GM06990 (cell line): ENCODE results near the gene TIGD1.

ENCODE experiments used
- DNase-seq: peaks from one replicate; pipeline ENCODE4 v3.0.0-alpha.2; 2011; ENCODE audit not compliant: insufficient read length; ENCODE audit errors: extremely low read depth
- H3K27me3 ChIP-seq: replicated peaks from 2 replicates; pipeline ENCODE4 v1.6.0; 2011; ENCODE audit warnings: low read length; ENCODE audit not compliant: control insufficient read depth, insufficient read depth
- H3K36me3 ChIP-seq: 2 replicates; pipeline ENCODE4 v1.5.1; 2011; ENCODE audit warnings: low read length; ENCODE audit not compliant: control insufficient read depth, insufficient read depth
- H3K4me3 ChIP-seq: replicated peaks from 2 replicates; pipeline ENCODE4 v1.5.1; 2011; ENCODE audit warnings: low read depth, mild to moderate bottlenecking, control low read depth, low read length
- TF ChIP-seq, protein P1 (sequence below): IDR thresholded peaks from 2 replicates; pipeline ENCODE4 v1.5.1; 2011; ENCODE audit warnings: low read length, control low read depth, mild to moderate bottlenecking, inconsistent platforms; ENCODE audit not compliant: insufficient read depth, poor library complexity, severe bottlenecking

Gene TIGD1

DNA sequence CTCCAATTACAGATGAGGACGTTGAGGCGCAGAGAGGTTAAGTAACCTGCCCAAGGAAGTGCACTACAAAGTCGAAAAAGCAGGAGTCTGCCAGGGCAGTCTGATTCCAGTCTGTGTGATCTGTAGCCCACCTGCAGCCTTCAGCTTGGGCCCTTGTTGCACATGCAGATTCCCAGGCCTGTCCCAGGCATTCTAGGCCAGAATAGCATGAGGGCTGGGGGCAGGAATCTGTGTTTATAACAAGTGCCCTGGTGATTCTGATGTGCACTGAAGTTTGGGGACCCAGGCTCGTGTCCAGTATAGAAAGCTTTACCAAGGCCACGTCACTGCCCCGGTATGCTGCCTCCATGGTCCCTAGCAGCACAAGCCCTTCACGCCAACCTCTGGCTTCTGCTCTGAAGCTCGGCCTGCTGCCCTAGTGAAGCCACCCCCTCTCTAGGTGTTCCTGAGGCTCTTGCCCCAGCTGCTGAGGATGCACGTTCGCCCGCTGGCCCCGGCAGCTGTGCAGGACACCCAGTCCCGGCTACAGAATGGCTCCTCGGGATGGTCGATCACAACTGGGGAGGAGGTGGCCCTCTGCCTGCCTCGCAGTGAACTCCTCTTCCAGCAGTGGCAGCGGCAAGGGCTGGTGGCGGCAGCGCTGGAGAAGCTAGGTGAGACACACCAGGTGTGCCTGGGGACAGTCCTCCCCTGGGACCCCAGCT, 6.3 kb downstream of the TIGD1 start:
- DNase-seq = no peak
- no peaks in the 10 kb centered on the region for H3K27me3 ChIP-seq
- H3K4me3 ChIP-seq = no peak overlapping the region
- TF ChIP-seq, protein P1, sequence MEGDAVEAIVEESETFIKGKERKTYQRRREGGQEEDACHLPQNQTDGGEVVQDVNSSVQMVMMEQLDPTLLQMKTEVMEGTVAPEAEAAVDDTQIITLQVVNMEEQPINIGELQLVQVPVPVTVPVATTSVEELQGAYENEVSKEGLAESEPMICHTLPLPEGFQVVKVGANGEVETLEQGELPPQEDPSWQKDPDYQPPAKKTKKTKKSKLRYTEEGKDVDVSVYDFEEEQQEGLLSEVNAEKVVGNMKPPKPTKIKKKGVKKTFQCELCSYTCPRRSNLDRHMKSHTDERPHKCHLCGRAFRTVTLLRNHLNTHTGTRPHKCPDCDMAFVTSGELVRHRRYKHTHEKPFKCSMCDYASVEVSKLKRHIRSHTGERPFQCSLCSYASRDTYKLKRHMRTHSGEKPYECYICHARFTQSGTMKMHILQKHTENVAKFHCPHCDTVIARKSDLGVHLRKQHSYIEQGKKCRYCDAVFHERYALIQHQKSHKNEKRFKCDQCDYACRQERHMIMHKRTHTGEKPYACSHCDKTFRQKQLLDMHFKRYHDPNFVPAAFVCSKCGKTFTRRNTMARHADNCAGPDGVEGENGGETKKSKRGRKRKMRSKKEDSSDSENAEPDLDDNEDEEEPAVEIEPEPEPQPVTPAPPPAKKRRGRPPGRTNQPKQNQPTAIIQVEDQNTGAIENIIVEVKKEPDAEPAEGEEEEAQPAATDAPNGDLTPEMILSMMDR = no peak
- peaks cover 12% of the 10 kb centered on the region for H3K36me3 ChIP-seq

DNA sequence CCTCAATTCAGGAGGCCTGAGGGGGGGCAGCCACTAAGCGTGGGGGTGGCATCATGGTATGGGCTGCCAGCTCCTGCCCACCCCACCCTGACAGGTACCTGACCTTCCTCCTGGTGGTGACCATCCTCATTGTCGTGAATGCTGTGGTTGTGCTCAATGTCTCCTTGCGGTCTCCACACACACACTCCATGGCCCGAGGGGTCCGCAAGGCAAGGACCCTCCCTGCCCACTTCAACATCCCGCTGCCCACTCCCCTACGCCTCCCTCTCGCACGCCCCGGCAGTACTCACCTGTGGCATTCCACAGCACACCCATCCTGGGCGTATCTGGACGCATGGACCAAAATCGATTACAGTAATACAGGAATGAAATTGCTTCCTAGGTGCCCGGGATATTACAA, 6.9 kb downstream of the TIGD1 start:
- no peak for DNase-seq
- Histone ChIP-seq H3K4me3 (no peak overlapping the region), H3K27me3 (no peaks in the 10 kb centered on the region), H3K36me3 (peaks cover 12% of the 10 kb centered on the region)
- TF ChIP-seq, protein P1 = no peak

DNA sequence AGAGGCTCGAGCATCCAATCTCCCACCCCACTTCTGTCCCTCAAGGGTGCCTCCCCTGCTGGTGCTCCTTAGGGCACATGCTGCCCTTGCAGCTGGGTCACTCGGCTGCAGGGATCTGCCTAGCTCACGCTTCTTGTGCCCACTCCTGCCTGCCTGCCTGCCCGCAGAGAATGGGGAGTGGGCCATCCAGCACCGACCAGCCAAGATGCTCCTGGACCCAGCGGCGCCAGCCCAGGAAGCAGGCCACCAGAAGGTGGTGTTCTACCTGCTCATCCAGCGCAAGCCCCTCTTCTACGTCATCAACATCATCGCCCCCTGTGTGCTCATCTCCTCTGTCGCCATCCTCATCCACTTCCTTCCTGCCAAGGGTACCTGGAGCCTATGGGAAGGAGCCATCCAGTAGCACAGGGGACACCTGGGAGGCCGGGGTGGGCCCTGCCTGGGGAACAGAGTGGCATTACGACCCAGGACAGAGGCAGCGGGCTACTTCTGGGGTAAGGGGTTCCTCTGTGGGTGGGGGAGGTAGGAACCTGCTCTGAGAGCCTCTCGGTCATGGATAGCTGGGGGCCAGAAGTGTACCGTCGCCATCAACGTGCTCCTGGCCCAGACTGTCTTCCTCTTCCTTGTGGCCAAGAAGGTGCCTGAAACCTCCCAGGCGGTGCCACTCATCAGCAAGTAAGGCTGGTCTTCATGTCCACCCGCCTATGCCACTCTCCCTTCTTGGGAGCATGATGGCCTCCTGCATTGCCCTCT, 7.5 kb downstream of the TIGD1 start:
- no peak for DNase-seq
- Histone ChIP-seq H3K36me3 (peaks cover 12% of the 10 kb centered on the region), H3K4me3 (no peak overlapping the region), H3K27me3 (no peaks in the 10 kb centered on the region)
- TF ChIP-seq, protein P1 = no peak

DNA sequence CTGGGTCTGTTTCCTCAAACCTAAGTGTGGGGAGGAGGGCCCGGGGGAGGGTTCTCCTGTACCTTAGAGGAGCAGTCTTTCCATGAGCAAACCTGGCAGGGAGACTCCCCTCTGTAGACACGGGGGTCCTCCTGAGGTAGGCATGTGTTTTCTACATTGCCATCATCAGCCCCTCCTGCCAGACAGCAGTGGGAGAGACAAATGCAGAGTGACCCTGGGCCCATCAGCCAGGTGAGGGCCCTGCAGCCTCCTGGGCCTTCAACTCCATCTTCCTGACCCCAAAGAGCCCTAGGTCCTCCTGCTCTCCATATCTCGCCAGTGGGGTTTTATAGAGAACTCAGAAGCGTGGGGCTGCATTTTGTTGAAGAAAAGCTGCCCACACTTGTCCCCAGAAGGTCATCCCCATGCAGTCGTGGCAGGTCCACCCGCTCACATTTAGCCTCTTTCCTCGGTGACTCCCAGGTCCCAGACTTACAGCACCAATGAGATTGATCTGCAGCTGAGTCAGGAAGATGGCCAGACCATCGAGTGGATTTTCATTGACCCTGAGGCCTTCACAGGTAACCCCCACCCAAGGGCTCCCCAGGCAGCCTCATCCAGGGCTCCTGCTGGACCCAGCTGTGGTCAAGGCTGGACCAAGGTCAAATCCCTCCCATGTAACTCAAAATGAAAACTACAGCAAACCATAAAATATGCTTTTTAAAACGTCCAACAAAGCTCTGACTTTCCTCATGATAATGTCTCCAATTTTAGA, 8.2 kb downstream of the TIGD1 start:
- Histone ChIP-seq H3K27me3 (no peaks in the 10 kb centered on the region), H3K36me3 (peaks cover 12% of the 10 kb centered on the region), H3K4me3 (no peak overlapping the region)
- TF ChIP-seq, protein P1 = no peak
- DNase-seq = no peak

DNA sequence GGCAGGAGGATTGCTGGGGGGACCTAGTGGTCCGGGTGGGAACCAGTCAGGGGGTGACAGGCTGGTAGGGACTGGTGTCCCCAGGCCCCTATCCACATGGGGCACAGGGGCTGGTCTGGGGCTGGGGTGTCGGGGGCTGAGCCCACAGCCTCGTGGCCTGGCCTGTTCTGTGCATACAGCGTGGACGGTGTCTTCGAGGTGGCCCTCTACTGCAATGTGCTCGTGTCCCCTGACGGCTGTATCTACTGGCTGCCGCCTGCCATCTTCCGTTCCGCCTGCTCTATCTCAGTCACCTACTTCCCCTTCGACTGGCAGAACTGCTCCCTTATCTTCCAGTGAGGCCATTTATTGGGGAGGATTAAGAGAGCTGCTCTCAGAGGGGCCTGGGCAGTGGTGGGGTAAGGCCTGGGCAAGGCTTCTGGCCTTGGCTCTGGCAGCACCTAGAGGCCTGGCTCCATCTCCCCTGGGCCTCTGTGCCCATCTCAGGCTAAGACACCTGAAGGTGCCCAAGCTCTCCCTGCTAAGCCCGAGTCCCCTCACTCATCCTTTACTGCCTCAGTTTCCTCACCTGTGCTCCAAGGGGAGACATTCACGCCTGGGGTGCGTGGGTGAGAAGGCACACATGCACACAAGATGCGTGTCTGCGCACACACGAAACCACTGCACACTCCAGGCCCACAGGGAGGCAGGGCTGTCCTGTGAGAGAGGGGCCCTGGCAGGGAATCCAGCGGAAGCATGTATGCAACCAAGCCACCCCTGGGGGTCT, 9.0 kb downstream of the TIGD1 start:
- no peaks in the 10 kb centered on the region for H3K27me3 ChIP-seq
- DNase-seq = no peak
- H3K4me3 ChIP-seq = no peak overlapping the region
- peaks cover 9% of the 10 kb centered on the region for H3K36me3 ChIP-seq
- TF ChIP-seq, protein P1 = no peak
